Natural killer cell (primary cell): Measurements from ENCODE around the gene IPO8. TPM values are rescaled to one million over a fixed set of nuclear protein-coding genes. Genes with fewer than 3 reads are reported as not detected.

Source experiments
- ATAC-seq, 3 donors: fragments of 150-1000 bp in 2 of 3; fragments of 200-7000 bp in 1 of 3; cut with Tn5 transposase; 1 replicate in 1 of 3; 2 replicates in 2 of 3; pipeline ENCODE4 v1.10.0; 2021; ENCODE audit warnings: mild to moderate bottlenecking in 2 of 3, moderate library complexity in 2 of 3
- DNase-seq, 2 donors: peaks; one replicate each; pipeline versions ENCODE4 v3.0.0 to v3.0.0-alpha.2; 2013 to 2021; ENCODE audit warnings: mixed read lengths in 1 of 2
- H3K27ac ChIP-seq: one replicate; pipeline ENCODE4 v1.5.1; 2013; ENCODE audit warnings: mild to moderate bottlenecking, low read length
- H3K27me3 ChIP-seq: one replicate; pipeline ENCODE4 v1.6.1; 2013; ENCODE audit warnings: low read length; ENCODE audit not compliant: control insufficient read depth, insufficient read depth
- H3K36me3 ChIP-seq: one replicate; pipeline ENCODE4 v1.6.1; 2013; ENCODE audit warnings: low read length; ENCODE audit not compliant: control insufficient read depth, insufficient read depth
- H3K4me1 ChIP-seq: one replicate; pipeline ENCODE4 v1.6.1; 2013; ENCODE audit warnings: low read length; ENCODE audit not compliant: control insufficient read depth, insufficient read depth
- H3K4me3 ChIP-seq: one replicate; pipeline ENCODE4 v1.5.1; 2013; ENCODE audit warnings: low read length
- H3K9me3 ChIP-seq: one replicate; pipeline ENCODE4 v1.6.1; 2013; ENCODE audit warnings: low read length; ENCODE audit not compliant: control insufficient read depth, insufficient read depth
- H3K27ac Mint-ChIP-seq, 2 donors: one replicate each; pipeline ENCODE4 v1.8.0; 2022; ENCODE audit warnings: mild to moderate bottlenecking in 2 of 2, mixed read lengths in 2 of 2, moderate library complexity in 1 of 2
- H3K27me3 Mint-ChIP-seq, 2 donors: one replicate each; pipeline ENCODE4 v1.8.0; 2022; ENCODE audit warnings: low read depth in 2 of 2, mixed read lengths in 2 of 2
- H3K36me3 Mint-ChIP-seq: one replicate; pipeline ENCODE4 v1.8.0; 2022; ENCODE audit warnings: mixed read lengths
- H3K4me1 Mint-ChIP-seq, 2 donors: one replicate each; pipeline ENCODE4 v1.8.0; 2022; ENCODE audit warnings: mixed read lengths in 2 of 2
- H3K4me3 Mint-ChIP-seq: one replicate; pipeline ENCODE4 v1.8.0; 2022; ENCODE audit warnings: mild to moderate bottlenecking, moderate library complexity, mixed read lengths
- H3K9me3 Mint-ChIP-seq, 2 donors: one replicate each; pipeline ENCODE4 v1.8.0; 2022; ENCODE audit warnings: mixed read lengths in 2 of 2
- CTCF ChIP-seq: fragments of 200-600 bp; IDR thresholded peaks from one replicate; pipeline ENCODE4 v1.8.0; 2022; ENCODE audit warnings: antibody characterized with exemption
- WGBS: methylation state at CpG from one replicate; pipeline ENCODE4 v1.1.7; 2013; ENCODE audit warnings: missing lambda C conversion rate; ENCODE audit not compliant: insufficient coverage; 5-methylcytosine and 5-hydroxymethylcytosine counted together
- intact Hi-C: fragments of 100-400 bp; cut with micrococcal nuclease; formaldehyde crosslinking; loops from one replicate; pipeline ENCODE4 v1.14.2; 2022
- total RNA-seq, 4 donors: library from RNA; stranded (reverse); fragments of 120-200 nt in 1 of 4; gene quantifications; one replicate each; pipeline versions ENCODE4 v1.2.3 to v1.2.4, GENCODE V29; 2013 to 2022

The IPO8 gene
- total RNA-seq, 3 donors from 2014 or later (not counting 1 experiment from before 2014, with no cell fraction given) = 42.6 to 54.8 (median 49.2) TPM

DNA sequence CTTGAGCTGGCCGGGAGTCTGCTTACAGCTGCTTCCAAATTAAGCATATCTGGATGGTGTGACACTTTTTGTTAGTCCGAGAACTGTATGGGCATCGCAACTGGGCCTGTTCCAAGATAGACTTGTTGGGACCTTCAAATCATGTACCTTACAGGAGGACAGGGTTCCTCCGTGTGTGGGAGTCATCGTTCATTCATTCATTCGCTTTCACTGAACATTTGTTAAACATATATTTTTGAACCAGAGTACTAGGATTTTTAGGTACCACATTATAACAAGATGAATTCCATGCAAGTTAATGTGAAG, 387 bp upstream of the IPO8 start:
- Mint-ChIP-seq H3K27me3 (peaks cover 0 to 2% of the 10 kb centered on the region in 2 donors), H3K4me1 (peaks cover 33 to 38% of the 10 kb centered on the region in 2 donors), H3K9me3 (no peaks in the 10 kb centered on the region), H3K4me3 (peak overlapping the region; percentile 93), H3K27ac (peak overlapping the region; percentile 85 to 94), H3K36me3 (no peaks in the 10 kb centered on the region)
- Histone ChIP-seq H3K4me3 (peak overlapping the region; percentile 98), H3K4me1 (peaks cover 19% of the 10 kb centered on the region), H3K36me3 (no peaks in the 10 kb centered on the region), H3K27me3 (no peaks in the 10 kb centered on the region), H3K9me3 (no peaks in the 10 kb centered on the region), H3K27ac (peak overlapping the region; percentile 70)
- no peak for TF ChIP-seq CTCF
- intact Hi-C loops = no loop called here
- DNase-seq (no peak), ATAC-seq (peak in 1 of 3 donors; percentile 2)
- WGBS = 7% methylated on average over 5 of the region's 6 CpGs

DNA sequence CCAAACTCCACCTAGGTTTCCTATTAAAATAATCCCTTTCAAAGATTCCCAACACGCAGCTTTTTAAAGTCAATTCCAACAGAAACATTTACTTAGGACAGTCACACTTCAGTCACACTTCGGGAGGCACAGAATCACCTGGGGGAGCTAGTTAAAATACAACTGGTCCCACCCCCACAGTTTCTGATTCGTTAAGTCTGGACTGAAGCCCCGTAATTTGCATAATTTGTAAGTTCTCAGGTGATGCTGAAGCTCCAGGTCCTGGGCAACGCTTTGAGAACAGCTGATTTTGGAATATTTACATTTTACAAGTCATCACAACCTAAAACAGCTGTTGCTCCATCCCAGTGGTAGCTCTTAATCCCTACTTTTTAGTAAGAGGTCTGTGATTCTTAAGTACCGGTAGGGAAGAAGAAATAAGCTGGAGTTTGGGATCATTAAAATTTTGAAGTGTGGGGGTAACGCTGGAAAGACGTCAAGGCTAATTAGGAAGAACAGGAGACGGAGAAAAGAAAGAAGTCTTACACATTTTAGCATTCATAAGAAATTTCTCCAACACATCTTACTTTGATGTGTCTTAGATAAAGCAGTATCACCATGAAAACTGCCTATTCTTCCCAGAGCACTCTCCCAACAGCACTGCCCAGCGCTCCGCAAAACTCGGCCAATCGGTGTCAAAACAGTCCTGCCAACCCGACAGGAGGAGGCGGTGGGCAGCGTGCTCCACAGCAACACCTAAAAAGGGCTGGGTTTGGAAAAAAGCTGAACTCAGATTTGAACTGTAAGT, 1.1 kb downstream of the IPO8 start:
- peaks cover 33 to 38% of the 10 kb centered on the region in 2 donors for H3K4me1 Mint-ChIP-seq
- H3K27me3 ChIP-seq = no peaks in the 10 kb centered on the region
- 22% methylated on average over 13 of the region's 16 CpGs for WGBS
- no peaks in the 10 kb centered on the region for H3K9me3 Mint-ChIP-seq
- peaks cover 0 to 2% of the 10 kb centered on the region in 2 donors for H3K27me3 Mint-ChIP-seq
- peak overlapping the region; percentile 93 for H3K4me3 Mint-ChIP-seq
- intact Hi-C loops = loop anchor here (1.0 kb wide), 3 partner anchors 60 to 1313 kb away; partner anchors contain the start of genes CAPRIN2 and ERGIC2
- H3K27ac ChIP-seq = no peak overlapping the region
- peak overlapping the region; percentile 98 for H3K4me3 ChIP-seq
- peak overlapping the region; percentile 65 to 94 for H3K27ac Mint-ChIP-seq
- peaks cover 19% of the 10 kb centered on the region for H3K4me1 ChIP-seq
- no peaks in the 10 kb centered on the region for H3K36me3 Mint-ChIP-seq
- no peak for ATAC-seq
- TF ChIP-seq CTCF = no peak
- H3K36me3 ChIP-seq = no peaks in the 10 kb centered on the region
- H3K9me3 ChIP-seq = no peaks in the 10 kb centered on the region
- peak in 1 of 2 donors; percentile 13 for DNase-seq

DNA sequence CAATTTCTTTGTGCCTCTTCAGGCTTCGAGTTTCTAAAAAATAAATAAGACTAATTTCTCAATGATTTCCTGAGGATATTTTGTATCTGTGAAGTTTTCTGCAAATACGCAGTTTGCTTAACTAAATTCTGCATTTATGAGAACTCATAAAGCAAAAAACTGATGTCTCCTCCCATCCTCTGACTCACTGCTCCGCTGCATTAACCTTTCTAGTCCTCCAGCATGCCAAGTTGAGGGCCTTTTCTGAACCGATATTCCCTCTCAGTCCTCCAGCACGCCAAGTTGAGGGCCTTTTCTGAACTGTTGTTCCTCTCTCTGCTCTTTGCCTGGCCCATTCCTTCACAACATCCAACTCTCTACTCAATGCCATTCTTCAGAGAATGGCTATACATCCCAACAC, 3.2 kb downstream of the IPO8 start:
- ATAC-seq (no peak), DNase-seq (no peak)
- 98% methylated on average over 4 of the region's 5 CpGs for WGBS
- peaks cover 4% of the 10 kb centered on the region for H3K36me3 ChIP-seq
- H3K27me3 ChIP-seq = no peaks in the 10 kb centered on the region
- no peak overlapping the region for H3K4me3 Mint-ChIP-seq
- peak overlapping the region; percentile 0 to 5 for H3K27ac Mint-ChIP-seq
- no peak overlapping the region for H3K27ac ChIP-seq
- TF ChIP-seq CTCF = no peak
- no peaks in the 10 kb centered on the region for H3K9me3 Mint-ChIP-seq
- no peaks in the 10 kb centered on the region for H3K27me3 Mint-ChIP-seq
- peaks cover 38 to 40% of the 10 kb centered on the region in 2 donors for H3K4me1 Mint-ChIP-seq
- intact Hi-C loops = no loop called here
- H3K4me1 ChIP-seq = peaks cover 19% of the 10 kb centered on the region
- H3K36me3 Mint-ChIP-seq = no peaks in the 10 kb centered on the region
- no peaks in the 10 kb centered on the region for H3K9me3 ChIP-seq
- H3K4me3 ChIP-seq = no peak overlapping the region
